Astrocyte (in vitro differentiated cells and primary cell): Measurements from ENCODE around the gene NFIA. TPM values are rescaled to one million over a fixed set of nuclear protein-coding genes. Genes with fewer than 3 reads are reported as not detected.

Source experiments
- DNase-seq: peaks from one replicate; pipeline ENCODE4 v3.0.0-alpha.2; 2010; ENCODE audit warnings: low read depth
- FAIRE-seq: peaks from 2 replicates; lab custom pipeline; 2011; peaks lifted over from hg19 to GRCh38; lab: Jason Lieb, UNC
- H2AFZ ChIP-seq: 2 replicates; pipeline ENCODE4 v1.6.0; 2012; ENCODE audit warnings: low read depth, low read length, inconsistent platforms
- H3K27ac ChIP-seq: 2 replicates; pipeline ENCODE4 v1.5.1; 2011; ENCODE audit warnings: low read depth, low read length, inconsistent platforms
- H3K27me3 ChIP-seq: 2 replicates; pipeline ENCODE4 v1.6.0; 2011; ENCODE audit warnings: low read length, inconsistent platforms; ENCODE audit not compliant: insufficient read depth
- H3K36me3 ChIP-seq: 2 replicates; pipeline ENCODE4 v1.5.1; 2011; ENCODE audit warnings: low read length, inconsistent platforms; ENCODE audit not compliant: insufficient read depth
- H3K4me1 ChIP-seq: 2 replicates; pipeline ENCODE4 v1.5.1; 2011; ENCODE audit warnings: low read length, inconsistent platforms; ENCODE audit not compliant: insufficient read depth
- H3K4me2 ChIP-seq: 2 replicates; pipeline ENCODE4 v1.6.0; 2012; ENCODE audit warnings: low read length, inconsistent platforms
- H3K4me3 ChIP-seq: 2 replicates; pipeline ENCODE4 v1.5.1; 2011; ENCODE audit warnings: low read depth, mild to moderate bottlenecking, low read length, inconsistent platforms; ENCODE audit not compliant: insufficient read depth
- H3K79me2 ChIP-seq: 2 replicates; pipeline ENCODE4 v1.6.0; 2012; ENCODE audit warnings: mild to moderate bottlenecking, low read length, inconsistent platforms; ENCODE audit not compliant: insufficient read depth
- H3K9ac ChIP-seq: 2 replicates; pipeline ENCODE4 v1.6.0; 2012; ENCODE audit warnings: mild to moderate bottlenecking, low read length, inconsistent platforms
- H3K9me3 ChIP-seq: 2 replicates; pipeline ENCODE4 v1.5.1; 2012; ENCODE audit warnings: low read depth, mild to moderate bottlenecking, low read length, inconsistent platforms; ENCODE audit not compliant: insufficient read depth
- H4K20me1 ChIP-seq: 2 replicates; pipeline ENCODE4 v1.6.0; 2012; ENCODE audit warnings: low read length, inconsistent platforms; ENCODE audit not compliant: insufficient read depth
- H3K27ac Mint-ChIP-seq: one replicate; pipeline ENCODE4 v1.8.0; 2021; ENCODE audit warnings: mild to moderate bottlenecking, mixed read lengths; ENCODE audit not compliant: unreplicated experiment
- H3K27me3 Mint-ChIP-seq: one replicate; pipeline ENCODE4 v1.8.0; 2021; ENCODE audit warnings: low read depth, mixed read lengths; ENCODE audit not compliant: unreplicated experiment
- H3K36me3 Mint-ChIP-seq: one replicate; pipeline ENCODE4 v1.8.0; 2021; ENCODE audit warnings: low read depth, mixed read lengths; ENCODE audit not compliant: unreplicated experiment
- H3K4me1 Mint-ChIP-seq: one replicate; pipeline ENCODE4 v1.8.0; 2021; ENCODE audit warnings: low read depth, mixed read lengths; ENCODE audit not compliant: unreplicated experiment
- H3K4me3 Mint-ChIP-seq: one replicate; pipeline ENCODE4 v1.8.0; 2021; ENCODE audit warnings: mild to moderate bottlenecking, moderate library complexity, mixed read lengths; ENCODE audit not compliant: unreplicated experiment
- H3K9me3 Mint-ChIP-seq: one replicate; pipeline ENCODE4 v1.8.0; 2021; ENCODE audit warnings: mild to moderate bottlenecking, mixed read lengths; ENCODE audit not compliant: unreplicated experiment
- EZH2 ChIP-seq: IDR thresholded peaks from 2 replicates; pipeline ENCODE4 v1.6.1; 2012; ENCODE audit warnings: mild to moderate bottlenecking, low read length, inconsistent platforms; ENCODE audit not compliant: insufficient read depth
- total RNA-seq: library from RNA; stranded (reverse); gene quantifications from 2 replicates; pipeline ENCODE4 v1.2.1, GENCODE V29; 2021
- TF ChIP-seq, protein P1 (sequence below): IDR thresholded peaks from 2 replicates; pipeline ENCODE4 v1.5.1; 2011; ENCODE audit warnings: low read depth, mild to moderate bottlenecking, inconsistent platforms, low read length, moderate library complexity; ENCODE audit not compliant: insufficient read depth

The NFIA gene
- total RNA-seq, 1 donor from 2014 or later: 4.6 TPM

DNA sequence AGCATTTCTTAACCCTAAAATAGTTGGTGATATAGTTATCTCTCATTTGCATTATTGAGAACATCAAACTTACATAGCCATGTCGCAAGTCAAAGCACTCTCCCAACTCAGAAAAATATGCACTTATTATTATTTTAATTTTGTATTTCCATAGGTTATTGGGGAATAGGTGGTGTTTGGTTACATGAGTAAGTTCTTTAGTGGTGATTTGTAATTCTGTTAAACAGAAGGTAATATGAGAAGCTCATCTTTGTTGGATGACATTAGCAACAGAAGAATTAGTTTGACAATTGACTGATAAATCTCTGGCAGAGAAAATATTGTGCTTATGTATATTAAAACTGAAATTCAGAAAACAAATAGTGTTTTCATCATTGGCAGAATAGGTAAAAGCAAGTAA is 154.8 kb downstream of the NFIA start:
- H3K4me1 ChIP-seq: no peaks in the 10 kb centered on the region
- Mint-ChIP-seq H3K4me3 (no peak overlapping the region), H3K27ac (no peak overlapping the region), H3K36me3 (no peaks in the 10 kb centered on the region), H3K4me1 (peaks cover 5% of the 10 kb centered on the region), H3K27me3 (peaks cover 1% of the 10 kb centered on the region), H3K9me3 (no peaks in the 10 kb centered on the region)
- no peak overlapping the region for H3K4me3 ChIP-seq
- no peaks in the 10 kb centered on the region for H3K36me3 ChIP-seq
- no peak overlapping the region for H3K27ac ChIP-seq
- TF ChIP-seq, protein P1, sequence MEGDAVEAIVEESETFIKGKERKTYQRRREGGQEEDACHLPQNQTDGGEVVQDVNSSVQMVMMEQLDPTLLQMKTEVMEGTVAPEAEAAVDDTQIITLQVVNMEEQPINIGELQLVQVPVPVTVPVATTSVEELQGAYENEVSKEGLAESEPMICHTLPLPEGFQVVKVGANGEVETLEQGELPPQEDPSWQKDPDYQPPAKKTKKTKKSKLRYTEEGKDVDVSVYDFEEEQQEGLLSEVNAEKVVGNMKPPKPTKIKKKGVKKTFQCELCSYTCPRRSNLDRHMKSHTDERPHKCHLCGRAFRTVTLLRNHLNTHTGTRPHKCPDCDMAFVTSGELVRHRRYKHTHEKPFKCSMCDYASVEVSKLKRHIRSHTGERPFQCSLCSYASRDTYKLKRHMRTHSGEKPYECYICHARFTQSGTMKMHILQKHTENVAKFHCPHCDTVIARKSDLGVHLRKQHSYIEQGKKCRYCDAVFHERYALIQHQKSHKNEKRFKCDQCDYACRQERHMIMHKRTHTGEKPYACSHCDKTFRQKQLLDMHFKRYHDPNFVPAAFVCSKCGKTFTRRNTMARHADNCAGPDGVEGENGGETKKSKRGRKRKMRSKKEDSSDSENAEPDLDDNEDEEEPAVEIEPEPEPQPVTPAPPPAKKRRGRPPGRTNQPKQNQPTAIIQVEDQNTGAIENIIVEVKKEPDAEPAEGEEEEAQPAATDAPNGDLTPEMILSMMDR: no peak
- TF ChIP-seq EZH2: no peak
- no peak overlapping the region for H3K9ac ChIP-seq
- H3K9me3 ChIP-seq: no peaks in the 10 kb centered on the region
- FAIRE-seq (no peak), DNase-seq (no peak)
- no peak overlapping the region for H3K4me2 ChIP-seq
- H3K27me3 ChIP-seq: peaks cover 21% of the 10 kb centered on the region
- no peaks in the 10 kb centered on the region for H3K79me2 ChIP-seq
- H2AFZ ChIP-seq: no peak overlapping the region
- H4K20me1 ChIP-seq: peaks cover 4% of the 10 kb centered on the region

DNA sequence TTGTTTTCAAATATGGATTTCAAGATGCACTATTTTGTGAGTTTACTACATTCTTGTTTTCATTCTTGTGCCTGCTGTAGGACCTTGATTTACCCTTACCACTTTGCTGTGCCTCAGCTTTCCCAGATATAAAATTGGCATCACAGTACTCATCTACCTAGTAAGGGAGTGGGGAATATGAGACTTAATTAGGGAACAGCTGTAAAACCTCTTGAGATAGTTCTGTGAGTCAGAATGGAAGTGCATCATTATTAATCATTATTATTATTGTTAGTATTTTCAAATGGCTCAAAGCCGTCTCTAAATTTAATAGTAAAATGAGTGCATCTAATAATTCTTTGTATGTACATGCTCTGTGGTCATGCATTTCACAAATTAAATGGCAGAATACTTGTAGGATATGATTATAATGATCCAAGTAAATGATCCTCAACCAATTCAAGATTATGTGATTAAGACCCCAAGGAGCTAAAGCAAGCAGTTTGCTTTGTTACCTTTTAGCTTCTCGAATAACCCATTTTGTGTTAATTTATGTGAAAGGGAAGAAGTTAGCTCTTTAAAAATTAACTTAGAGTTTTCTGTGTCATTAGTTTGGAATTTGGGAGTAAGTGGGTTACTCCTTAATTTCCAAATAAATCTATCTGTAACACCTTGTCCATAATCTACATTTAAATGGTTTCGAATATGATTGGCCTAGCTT is 155.4 kb downstream of the NFIA start:
- no peaks in the 10 kb centered on the region for H3K4me1 ChIP-seq
- no peak overlapping the region for H3K4me2 ChIP-seq
- no peak overlapping the region for H2AFZ ChIP-seq
- peaks cover 8% of the 10 kb centered on the region for H4K20me1 ChIP-seq
- FAIRE-seq: no peak
- Mint-ChIP-seq H3K27ac (no peak overlapping the region), H3K4me3 (no peak overlapping the region), H3K36me3 (no peaks in the 10 kb centered on the region), H3K27me3 (peaks cover 1% of the 10 kb centered on the region), H3K4me1 (peaks cover 5% of the 10 kb centered on the region), H3K9me3 (no peaks in the 10 kb centered on the region)
- DNase-seq: no peak
- H3K9me3 ChIP-seq: no peaks in the 10 kb centered on the region
- H3K9ac ChIP-seq: no peak overlapping the region
- no peak overlapping the region for H3K27ac ChIP-seq
- no peak for TF ChIP-seq EZH2
- TF ChIP-seq, protein P1: no peak
- H3K27me3 ChIP-seq: peaks cover 22% of the 10 kb centered on the region
- H3K79me2 ChIP-seq: no peaks in the 10 kb centered on the region
- no peaks in the 10 kb centered on the region for H3K36me3 ChIP-seq
- no peak overlapping the region for H3K4me3 ChIP-seq

DNA sequence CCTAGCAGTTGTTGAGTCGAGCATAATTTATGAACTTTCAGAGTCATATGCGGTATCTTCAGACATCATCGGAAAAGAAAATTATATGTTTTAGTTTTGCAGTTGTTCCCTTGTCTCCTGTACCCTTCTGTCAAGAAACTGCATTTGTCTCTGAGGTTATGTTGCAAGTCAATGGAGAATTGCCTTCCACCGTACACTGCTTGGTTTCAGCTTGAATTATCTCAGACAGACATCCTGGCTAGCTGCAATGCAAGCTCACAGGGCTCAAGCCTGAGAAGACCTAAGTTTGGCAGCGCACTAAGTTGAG is 156.0 kb downstream of the NFIA start:
- no peak overlapping the region for H2AFZ ChIP-seq
- no peak overlapping the region for H3K4me3 ChIP-seq
- Mint-ChIP-seq H3K27ac (no peak overlapping the region), H3K9me3 (no peaks in the 10 kb centered on the region), H3K4me3 (no peak overlapping the region), H3K27me3 (peaks cover 1% of the 10 kb centered on the region), H3K36me3 (no peaks in the 10 kb centered on the region), H3K4me1 (peaks cover 5% of the 10 kb centered on the region)
- FAIRE-seq: no peak
- H3K36me3 ChIP-seq: no peaks in the 10 kb centered on the region
- no peak for TF ChIP-seq EZH2
- TF ChIP-seq, protein P1: no peak
- no peak overlapping the region for H3K4me2 ChIP-seq
- H3K27me3 ChIP-seq: peaks cover 26% of the 10 kb centered on the region
- no peak overlapping the region for H3K9ac ChIP-seq
- H3K79me2 ChIP-seq: no peaks in the 10 kb centered on the region
- H3K9me3 ChIP-seq: no peaks in the 10 kb centered on the region
- H3K4me1 ChIP-seq: no peaks in the 10 kb centered on the region
- no peak overlapping the region for H3K27ac ChIP-seq
- DNase-seq: no peak
- H4K20me1 ChIP-seq: peaks cover 10% of the 10 kb centered on the region
